ENCODE data around the gene CLCN2. TPM values are rescaled to one million over a fixed set of nuclear protein-coding genes. Genes with fewer than 3 reads are reported as not detected.

The CLCN2 gene
- total RNA-seq, 1 experiment from 2014 or later, result 22.9 TPM

DNA sequence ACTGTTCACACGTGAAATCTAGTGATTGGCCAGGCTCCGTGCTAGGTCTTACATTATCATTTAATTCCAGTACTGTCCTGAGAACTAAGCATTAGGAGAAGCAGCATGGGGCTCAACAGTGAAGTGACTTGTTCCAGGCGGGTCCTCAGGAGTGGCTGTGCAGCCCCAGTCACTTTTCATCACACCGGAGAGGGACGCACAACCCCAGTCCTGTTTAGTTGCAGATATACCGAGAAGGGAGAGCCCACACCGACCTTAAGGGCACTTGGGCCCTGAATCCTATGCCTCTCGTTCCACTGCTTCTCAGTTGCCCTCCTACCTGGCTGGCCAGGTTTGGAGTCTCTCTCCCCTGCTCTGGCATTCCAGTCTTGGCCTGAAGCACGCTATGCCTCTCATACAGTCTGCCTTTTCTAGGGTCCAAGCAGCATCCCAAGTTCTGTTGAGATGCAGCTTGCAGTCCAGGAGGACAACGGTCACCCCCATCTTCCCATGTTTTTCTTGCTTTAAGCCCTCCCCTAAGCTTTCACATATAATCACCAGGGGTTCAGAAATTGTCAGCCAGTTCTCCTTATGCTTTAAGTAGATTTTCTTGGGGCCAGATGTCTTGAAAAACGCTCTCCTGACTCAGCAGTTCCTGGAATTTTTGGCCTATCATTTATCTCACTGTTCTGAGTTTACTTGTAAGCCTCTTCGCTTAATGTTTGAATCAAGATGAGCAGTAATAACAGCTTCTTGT is 13.9 kb downstream of the CLCN2 start:
- no peak for DNase-seq
- intact Hi-C loops (cut with micrococcal nuclease; ENCODE audit: unreplicated experiment), result no loop called here
- H3K27ac Mint-ChIP-seq (ENCODE audit: unreplicated experiment), result no peak overlapping the region
- H3K27me3 Mint-ChIP-seq (ENCODE audit: unreplicated experiment), result no peaks in the 10 kb centered on the region
- peaks cover 23% of the 10 kb centered on the region for H3K4me1 Mint-ChIP-seq (ENCODE audit: low read depth, unreplicated experiment)
- no TSS peak for BruUV-seq (replicated peaks)
- CTCF ChIA-PET, result interaction anchor here (0.6 to 1.1 kb wide), 2 partner anchors 15 to 558 kb away, joined by 3 read pairs; no protein-coding TSS in a partner anchor
- peaks cover 28% of the 10 kb centered on the region for H3K36me3 Mint-ChIP-seq (ENCODE audit: insufficient read depth, unreplicated experiment)
- H3K9me3 Mint-ChIP-seq (ENCODE audit: low read depth, unreplicated experiment), result no peaks in the 10 kb centered on the region
- TF ChIP-seq CTCF (IDR thresholded peaks at IDR 0.05; ENCODE audit: unreplicated experiment), result no peak
- no peak overlapping the region for H3K4me3 Mint-ChIP-seq (ENCODE audit: low read depth, unreplicated experiment)

DNA sequence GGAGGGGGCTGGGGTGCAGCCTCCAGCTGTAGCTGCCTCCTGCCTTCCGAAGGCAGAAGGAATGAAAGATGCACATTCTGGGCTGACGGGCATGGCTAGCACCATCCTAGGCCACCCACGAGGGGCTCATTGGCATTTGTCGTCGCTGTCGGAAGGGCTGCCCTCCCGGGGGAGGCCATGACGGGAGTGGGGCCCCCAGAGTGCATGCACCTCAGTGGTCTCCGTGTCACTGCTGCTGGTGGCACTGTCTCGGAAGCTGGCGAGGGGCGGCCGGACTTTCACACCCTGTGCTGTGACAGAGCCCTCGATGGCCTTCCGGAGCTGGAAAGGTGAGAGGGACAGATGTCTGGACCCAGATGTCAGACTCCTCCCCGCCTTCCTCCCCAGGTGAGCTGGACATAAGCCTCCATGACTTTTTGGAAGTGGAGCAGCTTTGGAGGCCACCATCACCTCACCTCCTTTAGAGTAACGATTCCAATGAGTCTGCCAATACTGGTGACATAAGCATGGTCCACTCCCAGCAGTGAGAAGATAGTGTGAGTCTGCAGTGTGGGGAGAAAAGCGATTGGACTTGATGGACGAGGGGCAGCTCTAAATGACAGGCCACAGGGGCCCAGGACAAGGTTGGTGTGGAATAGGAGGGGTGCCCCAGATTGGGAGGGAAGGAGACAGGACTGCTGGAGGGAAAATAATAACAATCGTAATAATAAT is 14.8 kb downstream of the CLCN2 start:
- no TSS peak for BruUV-seq (replicated peaks)

GRCh38 chr3:184345317-184346144 is 15.9 kb downstream of the CLCN2 start:
- H3K27me3 Mint-ChIP-seq (ENCODE audit: unreplicated experiment), result no peaks in the 10 kb centered on the region
- H3K36me3 Mint-ChIP-seq (ENCODE audit: insufficient read depth, unreplicated experiment), result peaks cover 24% of the 10 kb centered on the region
- no peaks in the 10 kb centered on the region for H3K9me3 Mint-ChIP-seq (ENCODE audit: low read depth, unreplicated experiment)
- H3K27ac Mint-ChIP-seq (ENCODE audit: unreplicated experiment), result peak overlapping the region; percentile 5
- TF ChIP-seq CTCF (IDR thresholded peaks at IDR 0.05; ENCODE audit: unreplicated experiment), result peak; percentile 84
- no TSS peak for BruUV-seq (replicated peaks)
- H3K4me1 Mint-ChIP-seq (ENCODE audit: low read depth, unreplicated experiment), result peaks cover 26% of the 10 kb centered on the region
- CTCF ChIA-PET, result interaction anchor here (0.7 to 1.1 kb wide), 7 partner anchors 8 to 403 kb away, joined by 3 to 6 read pairs (median 3); partner anchors contain the start of gene FAM131A
- intact Hi-C loops (cut with micrococcal nuclease; ENCODE audit: unreplicated experiment), result no loop called here
- no peak overlapping the region for H3K4me3 Mint-ChIP-seq (ENCODE audit: low read depth, unreplicated experiment)
- DNase-seq, result peak; percentile 82

More for the DNA sequence above, 14.8 kb downstream of the CLCN2 start:
- no peak overlapping the region for H3K27ac Mint-ChIP-seq (ENCODE audit: unreplicated experiment)
- intact Hi-C loops (cut with micrococcal nuclease; ENCODE audit: unreplicated experiment), result no loop called here
- peaks cover 20% of the 10 kb centered on the region for H3K4me1 Mint-ChIP-seq (ENCODE audit: low read depth, unreplicated experiment)
- no peak for TF ChIP-seq CTCF (IDR thresholded peaks at IDR 0.05; ENCODE audit: unreplicated experiment)
- no peak overlapping the region for H3K4me3 Mint-ChIP-seq (ENCODE audit: low read depth, unreplicated experiment)
- H3K36me3 Mint-ChIP-seq (ENCODE audit: insufficient read depth, unreplicated experiment), result peaks cover 24% of the 10 kb centered on the region
- no peak for DNase-seq
- no peaks in the 10 kb centered on the region for H3K27me3 Mint-ChIP-seq (ENCODE audit: unreplicated experiment)
- CTCF ChIA-PET, result no interaction called here
- no peaks in the 10 kb centered on the region for H3K9me3 Mint-ChIP-seq (ENCODE audit: low read depth, unreplicated experiment)

- no peak for TF ChIP-seq CTCF (IDR thresholded peaks at IDR 0.05; ENCODE audit: unreplicated experiment)
- intact Hi-C loops (cut with micrococcal nuclease; ENCODE audit: unreplicated experiment), result no loop called here
- CTCF ChIA-PET, result interaction anchor here (0.7 to 1.1 kb wide), 5 partner anchors 7 to 404 kb away, joined by 3 to 6 read pairs (median 3); partner anchors contain the start of gene FAM131A
- BruUV-seq (replicated peaks), result no TSS peak
- peaks cover 24% of the 10 kb centered on the region for H3K36me3 Mint-ChIP-seq (ENCODE audit: insufficient read depth, unreplicated experiment)
- no peak overlapping the region for H3K4me3 Mint-ChIP-seq (ENCODE audit: low read depth, unreplicated experiment)
- no peak for DNase-seq
- no peaks in the 10 kb centered on the region for H3K27me3 Mint-ChIP-seq (ENCODE audit: unreplicated experiment)
- H3K4me1 Mint-ChIP-seq (ENCODE audit: low read depth, unreplicated experiment), result peaks cover 28% of the 10 kb centered on the region
- H3K27ac Mint-ChIP-seq (ENCODE audit: unreplicated experiment), result no peak overlapping the region
- H3K9me3 Mint-ChIP-seq (ENCODE audit: low read depth, unreplicated experiment), result no peaks in the 10 kb centered on the region
Observed at GRCh38 chr3:184344579-184345316, 16.7 kb downstream of the CLCN2 start.

Data from Calu3 (cell line).